ENCODE results near the gene AFAP1L1. TPM values are rescaled to one million over a fixed set of nuclear protein-coding genes. Genes with fewer than 3 reads are reported as not detected.

Gene AFAP1L1
- total RNA-seq, 1 donor from 2014 or later = 8.3 TPM

DNA sequence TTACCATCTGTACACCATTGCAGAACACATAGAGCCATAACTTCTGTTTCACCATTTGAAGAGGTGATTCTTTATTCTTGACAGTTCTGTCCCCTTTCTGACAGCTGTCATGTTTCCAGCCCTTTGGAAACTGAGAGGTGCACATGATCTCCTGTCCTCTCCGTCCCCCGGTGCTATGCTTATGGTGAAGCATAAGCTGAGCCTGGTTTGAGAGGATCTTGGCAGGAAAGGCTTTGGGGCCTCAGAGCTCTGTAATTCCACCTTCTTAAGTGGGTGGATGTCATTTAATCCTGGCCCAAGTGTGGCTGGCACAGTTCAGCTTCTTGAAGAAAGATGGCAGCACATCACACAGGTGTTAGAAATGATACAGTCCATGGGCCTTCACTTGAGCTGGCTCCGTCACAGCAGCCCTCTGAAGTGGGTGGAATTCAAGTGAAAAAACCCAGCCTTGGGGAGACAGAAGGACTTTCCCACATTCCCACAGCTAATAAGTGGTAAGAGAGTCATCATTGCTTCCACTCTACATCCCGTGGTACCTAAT is 43.0 kb downstream of the AFAP1L1 start:
- H3K4me1 Mint-ChIP-seq (ENCODE audit: low read depth, unreplicated experiment) = peaks cover 4% of the 10 kb centered on the region

DNA sequence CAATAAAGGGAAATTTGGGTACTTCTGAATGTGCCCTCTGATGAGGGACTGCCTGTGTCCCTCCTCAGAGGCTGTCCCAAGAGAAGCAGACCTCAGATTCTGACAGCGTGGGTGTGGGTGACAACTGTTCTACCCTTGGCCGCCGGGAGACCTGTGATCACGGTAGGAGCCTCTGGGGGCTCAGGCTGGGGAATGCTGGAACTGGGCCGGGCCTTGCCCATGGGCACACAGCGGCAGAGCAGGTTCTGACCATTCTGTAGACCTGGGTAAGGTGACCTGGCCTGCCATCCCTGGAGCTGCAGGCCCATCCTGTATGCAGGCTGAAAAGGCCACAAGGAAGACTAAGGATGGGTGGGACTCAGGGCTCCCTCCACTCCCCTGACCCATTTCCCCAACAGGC is 44.1 kb downstream of the AFAP1L1 start:
- H3K4me1 Mint-ChIP-seq (ENCODE audit: low read depth, unreplicated experiment) = peaks cover 8% of the 10 kb centered on the region
- no peak overlapping the region for H3K4me3 Mint-ChIP-seq (ENCODE audit: unreplicated experiment)

More for the DNA sequence above, 43.0 kb downstream of the AFAP1L1 start:
- no peak overlapping the region for H3K4me3 Mint-ChIP-seq (ENCODE audit: unreplicated experiment)
- Histone ChIP-seq H2AFZ (ENCODE audit: low read depth, low read length) (no peak overlapping the region), H3K27me3 (ENCODE audit: insufficient read depth, low read length) (no peaks in the 10 kb centered on the region), H3K79me2 (ENCODE audit: insufficient read depth, low read length) (no peaks in the 10 kb centered on the region), H3K4me3 (ENCODE audit: insufficient read depth, low read depth, low read length) (no peak overlapping the region), H3K9ac (ENCODE audit: low read length) (no peak overlapping the region), H3K4me2 (ENCODE audit: low read length) (no peak overlapping the region), H3K9me3 (ENCODE audit: insufficient read depth, low read depth, low read length) (no peaks in the 10 kb centered on the region), H3K4me1 (ENCODE audit: insufficient read depth, low read length) (peaks cover 7% of the 10 kb centered on the region), H3K36me3 (ENCODE audit: insufficient read depth, low read length) (no peaks in the 10 kb centered on the region), H4K20me1 (ENCODE audit: insufficient read depth, low read length) (no peaks in the 10 kb centered on the region), H3K27ac (ENCODE audit: low read depth, low read length) (no peak overlapping the region)
- FAIRE-seq = no peak
- no peak for DNase-seq (ENCODE audit: low read depth)
- H3K27me3 Mint-ChIP-seq (ENCODE audit: low read depth, unreplicated experiment) = peaks cover 4% of the 10 kb centered on the region
- no peak overlapping the region for H3K27ac Mint-ChIP-seq (ENCODE audit: unreplicated experiment)
- H3K36me3 Mint-ChIP-seq (ENCODE audit: low read depth, unreplicated experiment) = no peaks in the 10 kb centered on the region
- TF ChIP-seq EZH2 (IDR thresholded peaks at IDR 0.05; ENCODE audit: insufficient read depth, low read length) = no peak
- TF ChIP-seq, protein P1, sequence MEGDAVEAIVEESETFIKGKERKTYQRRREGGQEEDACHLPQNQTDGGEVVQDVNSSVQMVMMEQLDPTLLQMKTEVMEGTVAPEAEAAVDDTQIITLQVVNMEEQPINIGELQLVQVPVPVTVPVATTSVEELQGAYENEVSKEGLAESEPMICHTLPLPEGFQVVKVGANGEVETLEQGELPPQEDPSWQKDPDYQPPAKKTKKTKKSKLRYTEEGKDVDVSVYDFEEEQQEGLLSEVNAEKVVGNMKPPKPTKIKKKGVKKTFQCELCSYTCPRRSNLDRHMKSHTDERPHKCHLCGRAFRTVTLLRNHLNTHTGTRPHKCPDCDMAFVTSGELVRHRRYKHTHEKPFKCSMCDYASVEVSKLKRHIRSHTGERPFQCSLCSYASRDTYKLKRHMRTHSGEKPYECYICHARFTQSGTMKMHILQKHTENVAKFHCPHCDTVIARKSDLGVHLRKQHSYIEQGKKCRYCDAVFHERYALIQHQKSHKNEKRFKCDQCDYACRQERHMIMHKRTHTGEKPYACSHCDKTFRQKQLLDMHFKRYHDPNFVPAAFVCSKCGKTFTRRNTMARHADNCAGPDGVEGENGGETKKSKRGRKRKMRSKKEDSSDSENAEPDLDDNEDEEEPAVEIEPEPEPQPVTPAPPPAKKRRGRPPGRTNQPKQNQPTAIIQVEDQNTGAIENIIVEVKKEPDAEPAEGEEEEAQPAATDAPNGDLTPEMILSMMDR (IDR thresholded peaks at IDR 0.05; ENCODE audit: insufficient read depth, low read depth, low read length) = no peak
- H3K9me3 Mint-ChIP-seq (ENCODE audit: unreplicated experiment) = no peaks in the 10 kb centered on the region

More for the DNA sequence above, 44.1 kb downstream of the AFAP1L1 start:
- Histone ChIP-seq H3K4me3 (ENCODE audit: insufficient read depth, low read depth, low read length) (no peak overlapping the region), H3K79me2 (ENCODE audit: insufficient read depth, low read length) (no peaks in the 10 kb centered on the region), H3K4me1 (ENCODE audit: insufficient read depth, low read length) (peaks cover 9% of the 10 kb centered on the region), H3K9ac (ENCODE audit: low read length) (no peak overlapping the region), H3K4me2 (ENCODE audit: low read length) (no peak overlapping the region), H3K27me3 (ENCODE audit: insufficient read depth, low read length) (no peaks in the 10 kb centered on the region), H2AFZ (ENCODE audit: low read depth, low read length) (no peak overlapping the region), H4K20me1 (ENCODE audit: insufficient read depth, low read length) (no peaks in the 10 kb centered on the region), H3K9me3 (ENCODE audit: insufficient read depth, low read depth, low read length) (no peaks in the 10 kb centered on the region), H3K36me3 (ENCODE audit: insufficient read depth, low read length) (no peaks in the 10 kb centered on the region), H3K27ac (ENCODE audit: low read depth, low read length) (no peak overlapping the region)
- H3K27me3 Mint-ChIP-seq (ENCODE audit: low read depth, unreplicated experiment) = peaks cover 4% of the 10 kb centered on the region
- no peaks in the 10 kb centered on the region for H3K9me3 Mint-ChIP-seq (ENCODE audit: unreplicated experiment)
- no peak for TF ChIP-seq EZH2 (IDR thresholded peaks at IDR 0.05; ENCODE audit: insufficient read depth, low read length)
- TF ChIP-seq, protein P1 (IDR thresholded peaks at IDR 0.05; ENCODE audit: insufficient read depth, low read depth, low read length) = no peak
- DNase-seq (ENCODE audit: low read depth) = no peak
- FAIRE-seq = no peak
- no peaks in the 10 kb centered on the region for H3K36me3 Mint-ChIP-seq (ENCODE audit: low read depth, unreplicated experiment)
- no peak overlapping the region for H3K27ac Mint-ChIP-seq (ENCODE audit: unreplicated experiment)
